IPS-20b (cell line): Measurements from ENCODE around the gene TPCN2.

Experiments used
- H3K27ac ChIP-seq: one replicate; pipeline ENCODE4 v1.5.1; 2013; ENCODE audit warnings: low read length
- H3K27me3 ChIP-seq: 2 replicates; pipeline ENCODE4 v1.6.1; 2013; ENCODE audit warnings: mild to moderate bottlenecking, low read length, inconsistent platforms; ENCODE audit not compliant: insufficient read depth
- H3K36me3 ChIP-seq: 2 replicates; pipeline ENCODE4 v1.6.1; 2013; ENCODE audit warnings: low read depth, mild to moderate bottlenecking, inconsistent platforms, low read length, moderate library complexity; ENCODE audit not compliant: insufficient read depth
- H3K4me1 ChIP-seq: 2 replicates; pipeline ENCODE4 v1.6.1; 2013; ENCODE audit warnings: mild to moderate bottlenecking, control low read depth, inconsistent platforms, low read length, moderate library complexity; ENCODE audit not compliant: insufficient read depth
- H3K4me3 ChIP-seq: 2 replicates; pipeline ENCODE4 v1.5.1; 2013; ENCODE audit warnings: mild to moderate bottlenecking, low read length, inconsistent platforms
- H3K9ac ChIP-seq: 2 replicates; pipeline ENCODE4 v1.6.1; 2013; ENCODE audit warnings: low read depth, mild to moderate bottlenecking, inconsistent platforms, low read length, moderate library complexity
- H3K9me3 ChIP-seq: 2 replicates; pipeline ENCODE4 v1.6.1; 2013; ENCODE audit warnings: mild to moderate bottlenecking, low read depth, low read length, inconsistent platforms; ENCODE audit not compliant: insufficient read depth

Gene TPCN2

DNA sequence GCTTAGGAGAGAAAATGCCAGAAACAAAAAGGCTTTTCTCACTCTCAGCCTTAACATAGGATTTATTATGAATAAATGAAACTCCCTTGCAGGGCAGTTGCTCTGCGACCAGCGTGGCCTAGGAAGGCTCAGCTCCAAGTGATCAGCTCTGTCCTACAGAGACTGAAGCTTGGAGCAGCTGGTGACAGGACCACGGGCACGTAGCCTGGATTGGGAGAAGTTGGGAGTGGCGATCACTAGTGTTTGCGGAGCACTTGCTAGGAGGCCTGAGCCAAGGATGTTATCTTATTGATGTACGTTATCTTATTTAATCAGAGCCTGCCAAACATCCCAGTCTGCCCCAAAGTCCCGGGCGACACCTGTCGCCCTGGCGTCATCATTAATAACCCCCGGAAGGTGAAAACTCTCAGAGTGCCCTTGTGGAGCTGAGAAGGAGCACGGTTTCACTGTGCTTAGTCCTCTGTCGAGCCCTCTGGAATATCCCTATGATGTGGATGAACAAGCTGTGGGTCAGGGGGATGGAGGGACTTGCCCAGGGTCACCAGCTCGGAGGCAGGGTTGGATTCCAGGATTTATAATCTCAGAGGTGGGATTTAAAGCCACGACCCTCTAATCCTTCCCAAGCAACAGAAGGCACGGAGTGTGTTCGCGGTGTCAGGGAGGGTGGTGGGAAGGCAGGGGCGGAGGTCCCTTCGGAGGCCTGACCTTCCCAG lies 66.2 kb downstream of the TPCN2 start:
- no peak overlapping the region for H3K27ac ChIP-seq
- no peak overlapping the region for H3K9ac ChIP-seq
- no peaks in the 10 kb centered on the region for H3K4me1 ChIP-seq
- H3K27me3 ChIP-seq: no peaks in the 10 kb centered on the region
- peaks cover 3% of the 10 kb centered on the region for H3K9me3 ChIP-seq
- no peaks in the 10 kb centered on the region for H3K36me3 ChIP-seq
- no peak overlapping the region for H3K4me3 ChIP-seq

DNA sequence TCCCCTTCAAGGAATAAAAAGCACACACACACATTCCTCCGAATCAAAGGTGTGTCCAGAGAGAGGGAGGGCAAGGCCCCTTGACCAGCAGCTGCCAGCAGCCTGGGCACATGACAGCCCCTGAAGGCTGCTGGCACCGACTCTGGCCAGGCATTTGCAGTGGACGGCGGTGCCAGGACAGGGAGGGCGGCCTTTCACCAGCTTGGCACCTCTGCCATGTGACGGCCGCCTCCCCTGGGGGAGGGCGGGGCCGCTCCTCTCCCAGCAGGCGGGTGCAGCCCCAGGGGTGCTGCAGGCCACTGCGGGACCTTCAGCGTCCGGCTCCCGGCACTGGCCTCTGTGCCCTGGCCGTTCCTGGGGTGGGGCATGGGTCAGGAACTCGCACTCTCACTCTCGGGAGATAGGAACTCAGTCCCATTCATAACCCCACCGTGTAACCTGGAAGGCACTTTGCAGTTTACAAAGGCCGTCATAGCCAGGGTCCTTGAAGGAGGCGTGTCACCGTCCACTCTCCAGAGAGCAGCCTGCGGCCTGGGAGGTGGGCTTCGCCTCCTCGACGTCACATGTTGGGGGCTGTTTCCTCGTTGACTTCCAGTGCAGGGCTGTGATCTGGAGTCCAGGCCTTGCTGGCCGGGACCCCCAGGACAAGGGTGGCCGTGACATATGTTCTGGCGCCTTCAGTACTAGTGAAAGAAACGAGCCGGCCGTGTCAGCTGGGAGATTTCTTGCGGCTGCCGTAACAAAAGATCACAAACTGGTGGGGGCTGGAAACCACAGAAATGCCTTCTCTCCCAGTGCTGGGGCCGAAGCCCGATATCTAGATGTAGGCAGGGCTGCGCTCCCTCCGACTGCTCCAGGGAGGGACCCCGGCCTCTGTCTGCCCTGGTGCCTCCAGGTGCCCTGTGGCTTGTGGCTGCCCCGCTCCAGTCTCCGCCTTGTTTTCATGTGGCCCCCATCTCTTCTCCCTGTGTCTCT lies 67.1 kb downstream of the TPCN2 start:
- H3K4me1 ChIP-seq: no peaks in the 10 kb centered on the region
- H3K27ac ChIP-seq: no peak overlapping the region
- no peak overlapping the region for H3K9ac ChIP-seq
- H3K27me3 ChIP-seq: no peaks in the 10 kb centered on the region
- H3K36me3 ChIP-seq: no peaks in the 10 kb centered on the region
- no peak overlapping the region for H3K4me3 ChIP-seq
- H3K9me3 ChIP-seq: peaks cover 3% of the 10 kb centered on the region

DNA sequence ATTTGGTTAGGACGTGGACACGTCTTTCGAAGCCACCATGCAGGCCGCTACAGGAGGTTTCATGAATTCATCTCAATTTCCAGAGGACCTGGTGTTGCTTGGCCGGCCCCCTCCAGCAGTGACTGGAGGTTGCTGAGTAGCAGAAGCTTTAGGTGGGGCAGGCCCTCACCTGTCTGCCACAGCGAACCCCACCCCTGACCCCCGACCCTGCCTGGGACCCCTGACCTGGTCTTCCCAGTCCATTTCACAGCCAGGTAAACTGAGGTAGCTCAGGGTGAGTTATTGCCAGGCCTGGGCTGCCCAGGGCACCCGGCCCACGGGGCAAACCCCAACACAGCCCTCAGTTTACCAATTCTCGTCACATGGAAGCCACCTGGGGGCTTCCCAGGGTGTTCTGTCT lies 67.9 kb downstream of the TPCN2 start:
- no peak overlapping the region for H3K27ac ChIP-seq
- no peak overlapping the region for H3K9ac ChIP-seq
- peaks cover 3% of the 10 kb centered on the region for H3K9me3 ChIP-seq
- no peaks in the 10 kb centered on the region for H3K36me3 ChIP-seq
- H3K27me3 ChIP-seq: no peaks in the 10 kb centered on the region
- H3K4me3 ChIP-seq: no peak overlapping the region
- H3K4me1 ChIP-seq: no peaks in the 10 kb centered on the region

DNA sequence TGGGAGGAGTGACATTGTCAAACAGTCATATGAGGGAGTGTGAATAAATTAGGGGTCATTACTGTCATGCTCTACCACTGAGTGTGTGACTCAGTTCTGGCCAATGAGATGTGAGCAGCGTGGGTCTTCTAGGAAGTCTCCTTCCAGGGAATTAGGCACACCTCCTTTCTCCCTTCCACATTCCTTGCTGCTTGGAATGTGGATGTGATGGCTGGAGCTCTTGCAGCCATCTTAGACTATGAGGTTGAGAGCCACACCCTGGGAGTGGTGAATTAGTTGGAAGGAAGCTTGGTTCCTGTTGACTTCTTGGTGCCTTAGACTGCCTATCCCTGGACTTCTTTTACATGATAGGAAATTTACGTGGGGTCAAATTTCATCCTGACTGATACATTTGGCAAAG lies 70.5 kb downstream of the TPCN2 start:
- H3K4me3 ChIP-seq: no peak overlapping the region
- peaks cover 9% of the 10 kb centered on the region for H3K4me1 ChIP-seq
- no peak overlapping the region for H3K9ac ChIP-seq
- H3K27ac ChIP-seq: no peak overlapping the region
- H3K36me3 ChIP-seq: no peaks in the 10 kb centered on the region
- H3K9me3 ChIP-seq: peaks cover 3% of the 10 kb centered on the region
- 0 out of 2 replicates have a peak, but pooled peaks cover 4% of the 10 kb centered on the region for H3K27me3 ChIP-seq

DNA sequence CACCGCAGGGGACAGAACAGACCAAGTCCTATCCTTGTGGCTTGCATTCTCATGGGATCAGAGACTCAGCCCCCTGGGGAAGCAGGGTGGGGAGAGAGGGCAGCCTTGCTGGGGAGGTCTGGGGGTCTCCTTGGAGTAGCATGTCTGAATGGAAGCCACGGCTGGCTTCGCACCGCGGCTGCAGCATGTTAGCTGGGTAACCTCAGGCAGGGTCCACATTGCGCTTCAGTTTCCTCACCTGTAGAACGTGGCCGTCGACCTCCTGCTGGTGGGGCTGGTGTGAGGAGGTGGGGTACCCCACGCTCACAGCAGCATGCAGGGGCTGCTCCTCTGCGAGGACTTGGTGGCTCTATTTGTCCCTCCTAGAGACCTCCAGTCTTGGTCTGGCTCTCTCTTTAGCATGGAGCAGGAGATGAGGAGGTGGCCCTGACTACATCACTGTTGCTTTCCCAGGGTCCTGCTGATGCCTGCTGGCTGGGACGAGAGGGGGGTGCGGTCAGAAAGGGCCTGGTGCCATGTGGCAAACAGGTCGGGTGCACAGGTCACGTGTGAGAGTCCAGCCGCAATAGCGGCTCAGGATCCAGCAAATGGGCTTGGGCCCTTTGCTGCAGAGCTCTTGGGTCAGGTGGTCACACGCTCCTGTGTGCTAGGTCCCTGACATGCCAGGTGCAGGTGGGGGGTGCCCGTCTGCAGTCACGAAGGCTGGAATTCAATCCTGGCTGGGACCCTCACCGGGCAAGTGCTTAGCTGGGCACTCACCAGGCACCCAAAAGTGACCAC lies 71.6 kb downstream of the TPCN2 start:
- H3K4me1 ChIP-seq: peaks cover 11% of the 10 kb centered on the region
- no peak overlapping the region for H3K4me3 ChIP-seq
- no peak overlapping the region for H3K9ac ChIP-seq
- no peak overlapping the region for H3K27ac ChIP-seq
- H3K36me3 ChIP-seq: no peaks in the 10 kb centered on the region
- 0 out of 2 replicates have a peak, but pooled peaks cover 4% of the 10 kb centered on the region for H3K27me3 ChIP-seq
- H3K9me3 ChIP-seq: peaks cover 3% of the 10 kb centered on the region

DNA sequence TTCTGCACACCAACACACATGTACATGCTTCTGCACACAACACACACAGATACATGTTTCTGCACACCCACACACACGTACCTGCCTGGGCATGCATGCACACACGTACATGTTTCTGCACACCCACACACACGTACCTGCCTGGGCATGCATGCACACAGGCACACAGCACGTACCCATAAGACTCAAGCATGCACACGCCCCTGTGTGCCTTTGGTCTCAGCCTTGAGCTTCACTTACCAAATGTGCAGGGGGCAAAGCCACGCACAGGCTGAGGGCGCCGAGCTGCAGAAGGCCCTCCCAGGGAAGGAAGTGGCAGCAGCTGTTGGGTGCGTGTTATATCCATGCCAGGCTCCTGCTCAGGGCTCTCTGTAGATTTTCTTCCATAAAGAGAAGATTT lies 72.3 kb downstream of the TPCN2 start:
- Histone ChIP-seq H3K4me3 (no peak overlapping the region), H3K27me3 (0 out of 2 replicates have a peak, but pooled peaks cover 4% of the 10 kb centered on the region), H3K36me3 (no peaks in the 10 kb centered on the region), H3K9me3 (peaks cover 3% of the 10 kb centered on the region), H3K4me1 (peaks cover 11% of the 10 kb centered on the region), H3K9ac (no peak overlapping the region), H3K27ac (no peak overlapping the region)

DNA sequence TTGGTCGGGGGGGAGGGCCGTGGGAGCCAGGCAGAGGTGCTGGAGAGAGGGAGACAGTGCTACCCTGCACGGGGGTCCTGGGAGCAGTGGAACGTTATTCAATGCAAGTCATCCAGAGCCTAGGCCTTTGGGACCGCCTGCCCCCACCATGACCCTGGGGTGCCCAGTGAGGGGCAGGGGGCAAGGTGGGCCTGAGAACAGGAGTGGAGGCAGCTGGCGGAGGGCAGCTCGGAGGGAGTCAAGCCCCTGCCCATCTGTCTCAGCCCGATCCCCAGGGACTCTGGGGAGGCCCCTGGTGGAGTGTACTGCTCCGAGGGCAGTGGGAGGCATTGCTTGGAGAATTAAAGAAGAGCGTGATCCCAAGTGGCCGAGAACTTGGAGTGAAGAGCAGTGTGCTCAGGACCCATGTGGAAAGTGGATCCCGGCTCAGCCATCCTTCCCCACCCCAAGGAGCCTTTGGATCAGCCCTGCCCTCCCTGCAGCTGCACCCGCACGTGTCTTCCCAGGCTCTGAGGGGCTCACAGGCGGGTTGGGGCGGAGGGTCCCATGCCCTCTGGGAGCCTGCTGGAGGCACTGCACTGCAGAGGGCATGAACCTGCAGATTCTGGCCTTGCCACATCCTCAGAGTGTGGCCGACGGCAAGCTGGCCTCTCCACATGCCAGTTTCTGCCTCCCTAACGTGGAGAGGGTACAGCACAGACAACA lies 73.0 kb downstream of the TPCN2 start:
- Histone ChIP-seq H3K4me1 (peaks cover 11% of the 10 kb centered on the region), H3K27ac (no peak overlapping the region), H3K9me3 (peaks cover 3% of the 10 kb centered on the region), H3K9ac (no peak overlapping the region), H3K36me3 (no peaks in the 10 kb centered on the region), H3K27me3 (0 out of 2 replicates have a peak, but pooled peaks cover 4% of the 10 kb centered on the region), H3K4me3 (no peak overlapping the region)

DNA sequence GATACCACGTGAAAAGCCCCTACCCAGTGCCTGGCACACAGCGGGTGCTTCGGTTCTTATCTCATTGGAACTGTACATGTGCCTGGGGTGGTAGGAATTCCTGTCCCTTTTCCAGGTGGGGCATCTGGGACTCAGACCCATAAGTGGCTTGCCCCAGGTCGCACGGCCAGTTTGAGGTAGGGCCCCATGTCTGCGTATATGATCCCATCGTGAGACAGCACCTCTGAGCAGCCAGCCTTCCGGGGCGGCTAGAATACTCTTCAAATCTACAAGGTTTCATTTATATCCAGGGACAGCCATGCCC lies 73.5 kb downstream of the TPCN2 start:
- peaks cover 3% of the 10 kb centered on the region for H3K9me3 ChIP-seq
- peak overlapping the region; percentile 29; the same call in 1 of the 2 replicates for H3K4me3 ChIP-seq
- H3K27me3 ChIP-seq: 0 out of 2 replicates have a peak, but pooled peaks cover 4% of the 10 kb centered on the region
- no peak overlapping the region for H3K27ac ChIP-seq
- H3K4me1 ChIP-seq: peaks cover 11% of the 10 kb centered on the region
- H3K36me3 ChIP-seq: no peaks in the 10 kb centered on the region
- no peak overlapping the region for H3K9ac ChIP-seq

DNA sequence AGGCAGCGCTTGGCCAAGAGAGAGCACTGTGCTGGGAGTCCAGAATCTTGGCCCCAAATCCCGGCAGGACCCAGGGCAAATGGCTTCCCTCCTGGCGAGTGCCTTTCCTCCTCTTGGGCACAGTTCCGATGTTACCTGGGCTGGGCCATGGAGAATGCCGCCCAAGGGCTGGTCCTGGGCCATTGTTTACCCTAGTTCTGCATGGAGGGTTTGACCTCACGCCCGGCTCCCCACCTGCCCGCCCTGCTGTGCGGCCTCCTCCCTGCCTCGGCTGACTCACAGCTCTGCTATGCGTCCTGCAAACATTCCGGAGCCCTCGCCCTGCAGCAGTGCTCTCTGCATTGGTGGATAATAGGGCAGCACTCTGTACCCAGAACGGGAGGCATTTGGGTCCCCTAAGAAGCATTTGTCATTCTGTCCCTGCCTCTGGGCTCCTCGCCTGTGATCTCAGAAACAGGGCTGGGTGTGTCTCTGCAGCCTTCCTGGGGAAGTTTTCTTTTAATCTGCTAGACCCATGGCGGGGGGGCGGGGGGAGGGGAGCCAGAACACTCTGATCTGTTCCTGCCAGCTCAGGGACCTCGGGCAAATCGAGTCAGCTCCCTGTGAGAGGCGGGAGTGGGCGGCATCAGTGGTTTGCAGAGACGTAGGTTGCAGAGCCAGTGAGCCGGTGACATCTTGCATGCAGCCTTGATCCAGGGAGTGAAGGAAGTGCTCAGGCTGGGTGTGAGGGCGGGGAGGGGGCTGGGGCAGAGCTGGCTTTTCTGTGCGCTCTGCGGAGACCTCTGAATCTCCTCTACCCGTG lies 74.1 kb downstream of the TPCN2 start:
- Histone ChIP-seq H3K4me1 (peaks cover 11% of the 10 kb centered on the region), H3K9me3 (peaks cover 3% of the 10 kb centered on the region), H3K36me3 (no peaks in the 10 kb centered on the region), H3K9ac (peak overlapping the region; percentile 33; the same call in 1 of the 2 replicates), H3K27me3 (0 out of 2 replicates have a peak, but pooled peaks cover 4% of the 10 kb centered on the region), H3K27ac (no peak overlapping the region), H3K4me3 (peak overlapping the region; percentile 29; the same call in 1 of the 2 replicates)
